CD14-positive monocyte (primary cell): Measurements from ENCODE around the gene TPR. TPM values are rescaled to one million over a fixed set of nuclear protein-coding genes. Genes with fewer than 3 reads are reported as not detected.
"Not testable (repeated sequence)": the region's sequence is repeated elsewhere in the genome, so short reads cannot be mapped to it uniquely, and the experiment has no call there.

Source experiments
- DNase-seq, 3 donors: peaks; one replicate each; pipeline ENCODE4 v3.0.0-alpha.2; 2011 to 2022
- H2AFZ ChIP-seq: 2 replicates; pipeline ENCODE4 v1.6.0; 2012; ENCODE audit warnings: mild to moderate bottlenecking, low read depth, low read length, inconsistent platforms; ENCODE audit not compliant: insufficient read depth, poor library complexity, severe bottlenecking
- H3K27ac ChIP-seq, 2 donors: 1 replicate in 1 of 2; 2 replicates in 1 of 2; pipeline ENCODE4 v1.5.1; 2012 to 2013; ENCODE audit warnings: low read length in 2 of 2, control low read depth in 1 of 2, inconsistent platforms in 1 of 2, low read depth in 1 of 2, mild to moderate bottlenecking in 1 of 2
- H3K27me3 ChIP-seq, 2 donors: one replicate each; pipeline versions ENCODE4 v1.6.0 to v1.6.1; 2011 to 2013; ENCODE audit warnings: low read length in 2 of 2; ENCODE audit not compliant: control insufficient read depth in 2 of 2, insufficient read depth in 2 of 2
- H3K36me3 ChIP-seq, 2 donors: replicated peaks in 1 of 2; 1 replicate in 1 of 2; 2 replicates in 1 of 2; pipeline versions ENCODE4 v1.5.1 to v1.6.1; 2012 to 2013; ENCODE audit warnings: low read length in 2 of 2, control low read depth in 1 of 2, inconsistent platforms in 1 of 2, mild to moderate bottlenecking in 1 of 2; ENCODE audit not compliant: insufficient read depth in 2 of 2, control insufficient read depth in 1 of 2
- H3K4me1 ChIP-seq, 2 donors: 1 replicate in 1 of 2; 2 replicates in 1 of 2; pipeline versions ENCODE4 v1.5.1 to v1.6.1; 2012 to 2013; ENCODE audit warnings: low read length in 2 of 2, control low read depth in 1 of 2, inconsistent platforms in 1 of 2, mild to moderate bottlenecking in 1 of 2, moderate library complexity in 1 of 2; ENCODE audit not compliant: insufficient read depth in 2 of 2, control insufficient read depth in 1 of 2
- H3K4me2 ChIP-seq: replicated peaks from 2 replicates; pipeline ENCODE3; 2012; ENCODE audit warnings: low read length, moderate library complexity, mild to moderate bottlenecking; ENCODE audit not compliant: poor library complexity, severe bottlenecking; ENCODE audit errors: extremely low read depth
- H3K4me3 ChIP-seq, 3 experiments: fragments of 200-600 bp in 1 of 3; sonication (generic) in 1 of 3; replicated peaks in 1 of 3; 1 replicate in 2 of 3; 2 replicates in 1 of 3; pipeline ENCODE4 v1.5.1; 2011 to 2013; ENCODE audit warnings: low read length in 3 of 3, mild to moderate bottlenecking in 3 of 3, control low read depth in 2 of 3, low read depth in 2 of 3, inconsistent platforms in 1 of 3, moderate library complexity in 1 of 3
- H3K79me2 ChIP-seq: 2 replicates; pipeline ENCODE4 v1.6.0; 2012; ENCODE audit warnings: mild to moderate bottlenecking, control low read depth, inconsistent platforms, low read length, moderate library complexity; ENCODE audit not compliant: insufficient read depth
- H3K9ac ChIP-seq: 2 replicates; pipeline ENCODE4 v1.6.0; 2017; ENCODE audit warnings: low read length, mild to moderate bottlenecking; ENCODE audit not compliant: insufficient read depth, poor library complexity, severe bottlenecking
- H3K9me3 ChIP-seq, 2 donors: replicated peaks in 1 of 2; 1 replicate in 1 of 2; 2 replicates in 1 of 2; pipeline versions ENCODE4 v1.5.1 to v1.6.1; 2012 to 2013; ENCODE audit warnings: low read length in 2 of 2, control low read depth in 1 of 2; ENCODE audit not compliant: control insufficient read depth in 1 of 2, insufficient read depth in 1 of 2
- H4K20me1 ChIP-seq: 2 replicates; pipeline ENCODE4 v1.6.0; 2012; ENCODE audit warnings: mild to moderate bottlenecking, low read length, control low read depth, moderate library complexity; ENCODE audit not compliant: insufficient read depth
- H3K27ac Mint-ChIP-seq, 7 donors: one replicate each; pipeline ENCODE4 v1.8.0; 2020; ENCODE audit warnings: mild to moderate bottlenecking in 7 of 7, mixed read lengths in 7 of 7, moderate library complexity in 6 of 7, inconsistent platforms in 2 of 7
- H3K27me3 Mint-ChIP-seq, 3 donors: one replicate each; pipeline ENCODE4 v1.8.0; 2021 to 2022; ENCODE audit warnings: low read depth in 3 of 3, mild to moderate bottlenecking in 3 of 3, mixed read lengths in 3 of 3, moderate library complexity in 3 of 3, inconsistent platforms in 1 of 3
- H3K36me3 Mint-ChIP-seq, 2 donors: one replicate each; pipeline ENCODE4 v1.8.0; 2020; ENCODE audit warnings: mixed read lengths in 2 of 2, inconsistent platforms in 1 of 2, mild to moderate bottlenecking in 1 of 2
- H3K4me1 Mint-ChIP-seq: one replicate; pipeline ENCODE4 v1.8.0; 2020; ENCODE audit warnings: mild to moderate bottlenecking, mixed read lengths
- H3K4me3 Mint-ChIP-seq, 2 donors: one replicate each; pipeline ENCODE4 v1.8.0; 2020; ENCODE audit warnings: mild to moderate bottlenecking in 2 of 2, mixed read lengths in 2 of 2, moderate library complexity in 1 of 2
- H3K9me3 Mint-ChIP-seq, 7 donors: one replicate each; pipeline ENCODE4 v1.8.0; 2020 to 2022; ENCODE audit warnings: mixed read lengths in 7 of 7, mild to moderate bottlenecking in 6 of 7, moderate library complexity in 6 of 7, inconsistent platforms in 2 of 7
- CTCF ChIP-seq: fragments of 200-600 bp; IDR thresholded peaks from one replicate; pipeline ENCODE4 v1.8.0; 2022; ENCODE audit warnings: antibody characterized with exemption, mild to moderate bottlenecking
- WGBS: methylation state at CpG from one replicate; pipeline ENCODE4 v1.1.5; 2013; ENCODE audit warnings: missing lambda C conversion rate; ENCODE audit not compliant: insufficient coverage; 5-methylcytosine and 5-hydroxymethylcytosine counted together
- intact Hi-C, 2 donors: fragments of 100-400 bp; cut with micrococcal nuclease; formaldehyde crosslinking; loops; one replicate each; pipeline versions ENCODE4 v1.15.0 to v1.15.1; 2023
- polyA plus RNA-seq, 3 donors: library from polyadenylated mRNA; depleted of rRNA in 1 of 3; unstranded in 2 of 3; stranded (reverse) in 1 of 3; fragments of 300-500 nt in 2 of 3; fragments of >200 nt in 1 of 3; fragmentation: Illumina TruSeq in 2 of 3; gene quantifications; 1 replicate in 2 of 3; 2 replicates in 1 of 3; pipeline ENCODE4 v1.2.3, GENCODE V29; 2012 to 2021

Gene TPR
- polyA plus RNA-seq, 3 donors, result 4.3 to 23.3 (median 13.2) TPM

GRCh38 chr1:186404454-186405051 is 29.5 kb upstream of the TPR start:
- Histone ChIP-seq H3K9me3 (no peaks in the 10 kb centered on the region), H3K9ac (no peak overlapping the region), H3K27ac (peak overlapping the region in 1 of 2 donors; percentile 20), H4K20me1 (no peaks in the 10 kb centered on the region), H2AFZ (no peak overlapping the region), H3K4me3 (no peak overlapping the region), H3K4me1 (no peaks in the 10 kb centered on the region), H3K27me3 (no peaks in the 10 kb centered on the region), H3K36me3 (peaks cover 51 to 78% of the 10 kb centered on the region in 2 donors), H3K79me2 (no peaks in the 10 kb centered on the region), H3K4me2 (no peak overlapping the region)
- Mint-ChIP-seq H3K9me3 (no peaks in the 10 kb centered on the region), H3K27me3 (peaks cover 0 to 2% (median 0%) of the 10 kb centered on the region in 3 donors), H3K4me1 (peaks cover 2% of the 10 kb centered on the region), H3K27ac (peak overlapping the region in 2 of 7 donors; percentile 46 to 49), H3K4me3 (no peak overlapping the region), H3K36me3 (peaks cover 47 to 55% of the 10 kb centered on the region in 2 donors)
- peak; percentile 84 for TF ChIP-seq CTCF
- WGBS, result no CpG with 5 or more reads among the region's 5 CpGs
- intact Hi-C loops, result loop anchor here in 1 of 2 donors (10.0 kb wide), 1 partner anchor 580 kb away; no protein-coding TSS in a partner anchor
- DNase-seq, result peak; percentile 49 to 65 (median 62)

DNA sequence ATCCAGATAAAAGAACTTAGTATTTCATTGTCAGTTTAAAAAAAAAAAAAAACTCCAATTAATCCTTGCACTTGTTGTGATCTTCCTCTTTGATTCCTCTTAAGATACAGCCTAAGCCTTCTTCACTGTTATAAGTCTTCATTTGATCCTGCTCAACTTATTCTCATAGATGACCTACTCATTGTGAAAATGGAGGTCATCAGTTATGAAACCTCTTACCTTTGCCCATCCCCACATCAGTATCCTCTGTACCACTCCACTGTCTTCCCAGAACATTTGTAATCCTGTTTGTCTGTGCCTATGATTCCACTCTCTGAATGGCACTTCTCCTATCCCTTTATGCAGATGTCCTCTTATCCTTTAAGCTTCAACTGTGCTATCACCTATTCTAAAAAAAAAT is 28.6 kb upstream of the TPR start:
- DNase-seq, result no peak
- Histone ChIP-seq H3K36me3 (peaks cover 52 to 78% of the 10 kb centered on the region in 2 donors), H3K4me1 (no peaks in the 10 kb centered on the region), H3K9ac (no peak overlapping the region), H3K9me3 (no peaks in the 10 kb centered on the region), H3K27me3 (no peaks in the 10 kb centered on the region), H4K20me1 (no peaks in the 10 kb centered on the region), H3K4me2 (no peak overlapping the region), H2AFZ (no peak overlapping the region), H3K27ac (no peak overlapping the region), H3K4me3 (no peak overlapping the region), H3K79me2 (no peaks in the 10 kb centered on the region)
- Mint-ChIP-seq H3K9me3 (no peaks in the 10 kb centered on the region), H3K4me1 (peaks cover 2% of the 10 kb centered on the region), H3K36me3 (peaks cover 50 to 57% of the 10 kb centered on the region in 2 donors), H3K27ac (peak overlapping the region in 1 of 7 donors; percentile 7), H3K4me3 (no peak overlapping the region), H3K27me3 (peaks cover 0 to 2% (median 0%) of the 10 kb centered on the region in 3 donors)
- intact Hi-C loops, result loop anchor here in 1 of 2 donors (10.0 kb wide), 1 partner anchor 581 kb away; no protein-coding TSS in a partner anchor
- no peak for TF ChIP-seq CTCF

DNA sequence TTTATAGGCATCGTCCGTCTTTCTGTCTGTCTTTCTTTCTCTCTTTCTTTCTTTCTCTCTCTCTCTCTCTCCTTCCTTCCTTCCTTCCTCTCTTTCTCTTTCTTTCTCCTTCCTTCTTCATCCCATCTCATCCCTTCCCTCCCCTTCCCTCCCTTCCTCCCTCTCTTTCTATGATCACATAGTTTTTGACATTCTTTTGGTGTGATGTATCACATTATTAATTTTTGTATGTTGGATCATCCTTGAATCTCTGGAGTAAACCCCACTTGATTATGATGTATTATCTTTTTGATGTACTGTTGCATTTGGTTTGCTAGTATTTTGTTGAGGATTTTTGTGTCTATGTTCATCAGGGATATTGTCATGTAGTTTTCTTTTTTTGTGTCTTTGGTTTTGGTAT is 26.4 kb upstream of the TPR start:
- H3K27me3 ChIP-seq, H3K9me3 ChIP-seq, H3K4me1 ChIP-seq, DNase-seq, H3K79me2 ChIP-seq, H2AFZ ChIP-seq, H3K9me3 Mint-ChIP-seq, H3K9ac ChIP-seq, H3K27ac ChIP-seq, H3K27me3 Mint-ChIP-seq, H3K4me3 Mint-ChIP-seq, H3K4me3 ChIP-seq, H3K4me1 Mint-ChIP-seq, H4K20me1 ChIP-seq, H3K4me2 ChIP-seq: not testable (repeated sequence)
- Mint-ChIP-seq H3K27ac (peak overlapping the region in 2 of 7 donors; percentile 32 to 37), H3K36me3 (peaks cover 41 to 53% of the 10 kb centered on the region in 2 donors)
- WGBS, result 94% methylated on average over 2 of the region's 2 CpGs
- intact Hi-C loops, result loop anchor here in 1 of 2 donors (10.0 kb wide), 1 partner anchor 583 kb away; no protein-coding TSS in a partner anchor
- H3K36me3 ChIP-seq, result peaks cover 46 to 80% of the 10 kb centered on the region in 2 donors
